ENCODE data around the gene PKIG. TPM values are rescaled to one million over a fixed set of nuclear protein-coding genes. Genes with fewer than 3 reads are reported as not detected.
A peak's percentile ranks its signal among the peaks of the same experiment; 100 is the strongest.

PKIG gene
- polyA plus RNA-seq, 3 donors: 0.67 to 1.4 (median 0.84) TPM

DNA sequence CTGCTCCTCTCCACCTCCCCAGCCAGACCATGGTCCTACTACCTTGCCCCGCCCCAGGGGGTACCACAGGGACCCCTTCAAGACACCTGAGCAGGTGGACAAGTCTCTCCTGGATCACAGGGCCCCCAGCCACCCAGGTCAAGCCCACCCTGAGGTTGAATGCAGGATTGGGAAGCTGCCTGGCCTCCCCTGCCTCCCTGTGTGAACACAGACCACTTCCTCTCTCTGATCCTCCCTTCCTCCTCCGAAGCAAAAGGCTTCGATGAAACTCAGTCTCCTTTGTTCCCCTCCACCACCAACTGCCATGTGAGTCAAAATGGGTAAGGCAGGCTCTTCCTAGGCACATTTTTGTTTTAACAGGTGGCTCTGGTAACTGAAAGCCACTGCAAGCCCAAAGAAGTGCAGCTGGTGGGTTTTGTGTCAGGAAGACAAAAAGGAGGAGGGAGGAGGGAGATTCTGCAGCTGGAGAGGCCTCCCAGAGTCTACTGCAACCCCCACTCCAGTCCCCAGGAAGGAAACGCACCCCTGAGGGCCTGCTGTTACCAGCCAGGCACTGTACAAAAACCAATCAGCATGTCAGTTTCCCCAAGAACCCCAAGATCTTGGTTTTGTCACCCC, 63.8 kb downstream of the PKIG start:
- Histone ChIP-seq H3K9me3 (replicated peaks in 1 of 2; ENCODE audit: control insufficient read depth in 1 of 2, insufficient read depth in 1 of 2, low read length in 2 of 2) (no peaks in the 10 kb centered on the region), H4K20me1 (ENCODE audit: insufficient read depth, low read length) (no peaks in the 10 kb centered on the region), H3K4me2 (replicated peaks; ENCODE audit: extremely low read depth, low read length, poor library complexity, severe bottlenecking) (peak overlapping the region; percentile 51), H2AFZ (ENCODE audit: insufficient read depth, low read depth, low read length, poor library complexity, severe bottlenecking) (no peak overlapping the region), H3K27me3 (ENCODE audit: control insufficient read depth in 2 of 2, insufficient read depth in 2 of 2, low read length in 2 of 2) (no peaks in the 10 kb centered on the region), H3K9ac (ENCODE audit: insufficient read depth, low read length, poor library complexity, severe bottlenecking) (peak overlapping the region; percentile 50), H3K36me3 (replicated peaks in 1 of 2; ENCODE audit: control insufficient read depth in 1 of 2, insufficient read depth in 2 of 2, low read length in 2 of 2) (no peaks in the 10 kb centered on the region), H3K79me2 (ENCODE audit: insufficient read depth, low read length) (peaks cover 15% of the 10 kb centered on the region), H3K4me3 (replicated peaks in 1 of 3; ENCODE audit: low read depth in 2 of 3, low read length in 3 of 3) (peak overlapping the region in 1 of 3 experiments; percentile 44), H3K27ac (ENCODE audit: low read depth in 1 of 2, low read length in 2 of 2) (peak overlapping the region; percentile 77 to 88), H3K4me1 (ENCODE audit: control insufficient read depth in 1 of 2, insufficient read depth in 2 of 2, low read length in 2 of 2) (peaks cover 83 to 90% of the 10 kb centered on the region in 2 donors)
- Mint-ChIP-seq H3K4me3 (peak overlapping the region; percentile 14 to 50), H3K4me1 (peaks cover 89% of the 10 kb centered on the region), H3K9me3 (peaks cover 0 to 3% (median 0%) of the 10 kb centered on the region in 7 donors), H3K27ac (peak overlapping the region; percentile 90 to 99 (median 97)), H3K36me3 (peaks cover 0 to 2% of the 10 kb centered on the region in 2 donors), H3K27me3 (ENCODE audit: low read depth in 3 of 3) (peaks cover 3 to 6% (median 4%) of the 10 kb centered on the region in 3 donors)
- intact Hi-C loops (cut with micrococcal nuclease): loop anchor here in 1 of 2 donors (10.0 kb wide), 1 partner anchor 319 kb away; the partner anchor contains the start of genes STK4 and TOMM34
- WGBS (ENCODE audit: insufficient coverage): 30% methylated on average over 1 of the region's 4 CpGs
- TF ChIP-seq CTCF (IDR thresholded peaks at IDR 0.05): no peak
- peak; percentile 63 to 81 (median 78) for DNase-seq

DNA sequence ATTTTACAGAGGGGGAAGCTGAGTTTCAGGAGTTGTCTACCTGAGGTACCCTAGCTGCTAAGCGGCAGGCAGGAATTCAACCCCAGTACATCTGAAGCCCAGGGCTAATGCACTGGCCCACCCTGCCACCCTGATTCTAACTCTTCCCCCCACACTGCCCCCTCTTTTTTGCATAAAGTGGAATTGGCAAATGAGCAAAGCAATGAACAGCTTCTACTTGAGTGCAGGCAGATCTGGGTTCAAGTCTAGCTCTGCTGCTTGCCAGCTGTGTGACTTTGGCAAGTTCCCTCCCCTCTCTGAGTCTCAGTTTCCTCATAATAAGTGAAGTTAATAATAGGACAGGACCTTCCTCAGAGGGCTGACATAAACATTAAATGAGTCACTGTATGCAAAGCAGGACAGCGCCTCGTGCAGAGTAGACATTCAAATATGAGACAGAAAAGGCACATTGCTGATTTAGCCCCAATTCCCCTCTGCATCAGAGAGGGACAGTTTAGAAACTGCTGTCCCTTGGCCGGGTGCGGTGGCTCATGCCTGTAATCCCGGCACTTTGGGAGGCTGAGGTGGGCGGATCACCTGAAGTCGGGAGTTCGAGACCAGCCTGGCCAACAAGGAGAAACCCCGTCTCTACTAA, 64.4 kb downstream of the PKIG start:
- peaks cover 0 to 2% (median 0%) of the 10 kb centered on the region in 7 donors for H3K9me3 Mint-ChIP-seq
- 0% methylated on average over 2 of the region's 10 CpGs for WGBS (ENCODE audit: insufficient coverage)
- H3K4me3 ChIP-seq (replicated peaks in 1 of 3; ENCODE audit: low read depth in 2 of 3, low read length in 3 of 3): peak overlapping the region in 1 of 3 experiments; percentile 44
- no peaks in the 10 kb centered on the region for H3K36me3 Mint-ChIP-seq
- intact Hi-C loops (cut with micrococcal nuclease): loop anchor here in 1 of 2 donors (10.0 kb wide), 1 partner anchor 318 kb away; the partner anchor contains the start of genes STK4 and TOMM34
- no peaks in the 10 kb centered on the region for H3K36me3 ChIP-seq (replicated peaks in 1 of 2; ENCODE audit: control insufficient read depth in 1 of 2, insufficient read depth in 2 of 2, low read length in 2 of 2)
- peaks cover 17% of the 10 kb centered on the region for H3K79me2 ChIP-seq (ENCODE audit: insufficient read depth, low read length)
- H4K20me1 ChIP-seq (ENCODE audit: insufficient read depth, low read length): no peaks in the 10 kb centered on the region
- peaks cover 80 to 87% of the 10 kb centered on the region in 2 donors for H3K4me1 ChIP-seq (ENCODE audit: control insufficient read depth in 1 of 2, insufficient read depth in 2 of 2, low read length in 2 of 2)
- H3K27ac Mint-ChIP-seq: peak overlapping the region; percentile 90 to 99 (median 97)
- peak overlapping the region; percentile 50 for H3K9ac ChIP-seq (ENCODE audit: insufficient read depth, low read length, poor library complexity, severe bottlenecking)
- H3K27me3 ChIP-seq (ENCODE audit: control insufficient read depth in 2 of 2, insufficient read depth in 2 of 2, low read length in 2 of 2): no peaks in the 10 kb centered on the region
- H3K4me1 Mint-ChIP-seq: peaks cover 85% of the 10 kb centered on the region
- peak overlapping the region; percentile 51 for H3K4me2 ChIP-seq (replicated peaks; ENCODE audit: extremely low read depth, low read length, poor library complexity, severe bottlenecking)
- H3K27me3 Mint-ChIP-seq (ENCODE audit: low read depth in 3 of 3): peaks cover 3 to 6% (median 4%) of the 10 kb centered on the region in 3 donors
- TF ChIP-seq CTCF (IDR thresholded peaks at IDR 0.05): no peak
- H2AFZ ChIP-seq (ENCODE audit: insufficient read depth, low read depth, low read length, poor library complexity, severe bottlenecking): no peak overlapping the region
- DNase-seq: peak; percentile 82 to 94 (median 92)
- peak overlapping the region; percentile 77 to 88 for H3K27ac ChIP-seq (ENCODE audit: low read depth in 1 of 2, low read length in 2 of 2)
- no peaks in the 10 kb centered on the region for H3K9me3 ChIP-seq (replicated peaks in 1 of 2; ENCODE audit: control insufficient read depth in 1 of 2, insufficient read depth in 1 of 2, low read length in 2 of 2)
- peak overlapping the region; percentile 34 to 59 for H3K4me3 Mint-ChIP-seq
